ENCODE measurements around the gene TNFRSF18.

Gene TNFRSF18

GRCh38 chr1:1211541-1212441 lies 5.4 kb upstream of the TNFRSF18 start:
- DNase-seq (ENCODE audit: low read depth): no peak

DNA sequence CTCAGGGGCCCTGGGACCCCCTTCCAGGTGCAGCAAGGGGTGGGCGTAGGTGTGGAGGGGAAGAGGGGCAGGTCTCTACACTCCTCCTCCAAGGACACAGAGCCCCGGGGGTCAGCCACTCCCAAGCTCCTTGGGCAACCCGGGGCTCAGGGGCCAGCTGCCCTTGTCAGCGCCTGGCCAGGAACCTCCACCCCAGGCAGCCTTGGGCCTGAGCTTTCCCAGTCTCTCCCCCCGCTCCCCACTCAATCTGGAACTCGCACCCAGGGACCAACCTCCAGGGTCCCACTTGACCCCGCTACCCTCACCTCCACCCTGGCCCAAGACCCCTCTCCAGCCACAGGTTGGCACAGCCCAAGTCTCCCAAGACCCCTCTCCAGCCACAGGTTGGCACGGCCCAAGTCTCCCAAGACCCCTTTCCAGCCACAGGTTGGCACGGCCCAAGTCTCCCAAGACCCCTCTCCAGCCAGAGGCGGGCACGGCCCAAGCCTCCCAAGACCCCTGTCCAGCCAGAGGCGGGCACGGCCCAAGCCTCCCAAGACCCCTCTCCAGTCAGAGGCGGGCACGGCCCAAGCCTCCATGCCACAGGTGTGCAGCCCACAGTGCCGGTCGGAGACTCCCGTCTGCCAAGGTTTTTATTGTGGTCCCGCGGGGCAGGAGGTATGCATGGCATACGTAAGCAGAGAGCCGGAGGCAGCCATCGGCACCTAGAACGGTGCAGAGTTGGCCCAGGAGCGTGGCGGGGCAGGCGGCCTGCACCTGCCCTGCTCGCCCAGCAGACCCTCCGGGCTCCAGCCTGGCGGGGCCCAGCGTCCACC lies 4.5 kb upstream of the TNFRSF18 start:
- DNase-seq (ENCODE audit: low read depth): no peak

- no peak for DNase-seq (ENCODE audit: low read depth)
These were observed 2.5 kb upstream of the TNFRSF18 start for GRCh38 chr1:1208713-1209433.

- no peak for DNase-seq (ENCODE audit: low read depth)
These were observed 1.1 kb upstream of the TNFRSF18 start for GRCh38 chr1:1207571-1207892.

GRCh38 chr1:1206966-1207531 lies 657 bp upstream of the TNFRSF18 start:
- DNase-seq (ENCODE audit: low read depth): no peak

- no peak for DNase-seq (ENCODE audit: low read depth)
These were observed 520 bp downstream of the TNFRSF18 start for GRCh38 chr1:1205769-1206375.

GRCh38 chr1:1204998-1205768 lies 1.2 kb downstream of the TNFRSF18 start:
- no peak for DNase-seq (ENCODE audit: low read depth)

DNA sequence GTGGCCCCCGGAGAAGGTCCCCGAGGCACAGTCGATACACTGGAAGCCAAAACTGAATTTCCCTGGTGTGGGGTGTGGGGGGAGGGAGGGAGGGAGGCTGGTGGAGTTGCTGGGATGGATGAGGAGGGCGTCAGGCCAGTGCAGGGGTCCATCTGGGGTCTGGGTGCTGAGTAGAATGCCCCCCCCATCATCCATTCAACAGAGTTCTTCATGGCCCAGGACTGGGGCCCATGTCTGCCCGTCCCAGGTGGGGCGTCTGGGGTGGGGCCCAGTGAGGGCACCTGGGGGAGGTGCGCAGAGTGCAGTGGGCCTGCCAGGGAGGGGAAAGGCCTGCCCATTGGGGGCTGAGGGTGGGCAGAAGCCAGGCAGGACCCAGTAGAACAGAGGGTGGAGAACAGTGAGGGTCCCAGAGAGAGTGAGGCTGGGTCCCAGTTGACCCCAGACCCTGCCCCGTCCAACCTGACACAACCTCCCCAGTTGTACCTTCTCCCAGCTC lies 1.9 kb downstream of the TNFRSF18 start:
- no peak for DNase-seq (ENCODE audit: low read depth)

DNA sequence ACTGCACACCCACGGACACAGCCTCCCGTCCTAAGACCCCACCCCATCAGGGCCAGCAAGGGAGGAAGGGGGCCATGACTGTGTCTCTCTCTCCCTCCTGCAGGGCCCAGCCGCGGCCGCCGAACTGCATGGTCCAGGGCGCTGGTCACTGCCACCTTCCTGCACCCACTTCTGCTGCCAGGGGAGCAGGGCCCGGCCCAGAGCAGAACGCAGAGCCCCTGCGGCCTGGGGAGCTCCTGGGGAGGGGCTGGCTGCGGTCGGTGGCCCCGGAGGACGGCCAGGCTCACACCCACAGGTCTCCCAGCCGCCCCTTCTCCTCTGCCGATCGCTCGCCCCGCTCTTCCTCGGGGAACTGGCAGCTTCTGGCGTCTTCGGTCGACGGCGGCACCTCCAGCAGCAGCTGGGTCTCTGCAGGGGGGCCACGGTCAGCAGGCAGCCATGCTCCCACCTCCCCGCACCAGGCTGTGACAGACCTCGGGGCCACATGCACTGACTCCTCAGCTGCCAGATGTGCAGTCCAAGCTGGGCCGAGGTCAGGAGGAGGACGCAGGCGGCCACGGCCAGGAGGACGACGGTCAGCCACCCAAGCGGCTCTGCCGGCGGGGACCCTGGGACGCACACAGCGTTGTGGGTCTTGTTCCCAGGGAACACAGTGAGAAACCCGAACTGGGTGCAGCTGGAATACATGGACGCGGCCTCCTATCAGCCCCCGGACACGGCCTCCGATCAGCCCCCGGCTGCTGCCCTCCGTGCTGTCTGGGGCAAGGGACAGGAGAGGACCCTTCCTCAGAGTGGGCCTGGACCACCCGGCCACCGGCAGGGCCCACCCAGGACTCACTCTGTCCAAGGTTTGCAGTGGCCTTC lies 2.6 kb downstream of the TNFRSF18 start:
- DNase-seq (ENCODE audit: low read depth): no peak

GRCh38 chr1:1202831-1203560 lies 3.4 kb downstream of the TNFRSF18 start:
- no peak for DNase-seq (ENCODE audit: low read depth)

DNA sequence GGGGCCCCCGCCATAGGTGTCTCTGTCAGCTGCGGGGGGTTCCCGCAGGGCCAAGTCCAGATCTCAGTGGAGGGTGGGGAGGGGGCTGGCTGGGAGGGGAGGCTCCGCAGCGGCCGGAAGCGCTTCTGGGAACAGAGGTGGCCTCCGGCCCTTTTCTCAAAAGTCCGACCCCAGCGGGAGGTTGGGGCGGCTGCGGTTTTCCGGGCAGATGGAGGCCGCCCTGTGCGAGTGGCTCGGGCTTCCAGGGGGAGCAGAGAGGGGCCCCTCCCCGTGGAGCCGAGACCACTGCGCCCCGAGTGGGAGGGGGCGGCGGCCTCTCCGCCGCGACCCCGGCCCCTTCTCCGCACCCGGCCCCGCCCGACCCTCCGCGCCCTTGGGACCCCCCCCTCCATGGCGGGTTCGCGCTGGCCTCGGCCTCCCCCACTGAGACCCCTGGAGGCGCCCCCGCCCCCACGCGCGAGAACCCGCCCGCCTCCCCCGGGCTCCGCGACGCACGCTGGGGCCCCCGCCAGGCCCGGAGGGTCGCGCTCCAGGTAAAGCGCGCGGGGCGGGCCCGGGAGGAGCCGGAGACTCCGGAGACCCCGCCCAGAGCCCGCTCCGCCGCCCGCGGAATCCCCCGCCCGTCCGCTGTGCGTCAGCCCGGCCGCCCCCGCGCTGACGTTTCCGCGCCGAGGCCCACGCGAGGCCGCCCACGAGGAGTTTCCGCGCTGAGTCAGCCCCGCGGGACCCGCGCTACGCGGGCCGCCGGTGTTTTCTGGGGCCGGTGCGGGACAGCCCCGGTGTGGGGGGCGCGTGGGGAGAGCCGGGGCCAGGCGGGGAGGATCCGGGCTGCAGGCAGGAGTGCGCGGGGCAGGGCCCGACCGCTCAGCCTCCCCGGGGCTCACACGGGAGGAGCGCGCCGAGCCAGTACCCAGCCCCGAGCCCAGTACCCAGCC lies 5.2 kb downstream of the TNFRSF18 start:
- DNase-seq (ENCODE audit: low read depth): peak; percentile 79

DNA sequence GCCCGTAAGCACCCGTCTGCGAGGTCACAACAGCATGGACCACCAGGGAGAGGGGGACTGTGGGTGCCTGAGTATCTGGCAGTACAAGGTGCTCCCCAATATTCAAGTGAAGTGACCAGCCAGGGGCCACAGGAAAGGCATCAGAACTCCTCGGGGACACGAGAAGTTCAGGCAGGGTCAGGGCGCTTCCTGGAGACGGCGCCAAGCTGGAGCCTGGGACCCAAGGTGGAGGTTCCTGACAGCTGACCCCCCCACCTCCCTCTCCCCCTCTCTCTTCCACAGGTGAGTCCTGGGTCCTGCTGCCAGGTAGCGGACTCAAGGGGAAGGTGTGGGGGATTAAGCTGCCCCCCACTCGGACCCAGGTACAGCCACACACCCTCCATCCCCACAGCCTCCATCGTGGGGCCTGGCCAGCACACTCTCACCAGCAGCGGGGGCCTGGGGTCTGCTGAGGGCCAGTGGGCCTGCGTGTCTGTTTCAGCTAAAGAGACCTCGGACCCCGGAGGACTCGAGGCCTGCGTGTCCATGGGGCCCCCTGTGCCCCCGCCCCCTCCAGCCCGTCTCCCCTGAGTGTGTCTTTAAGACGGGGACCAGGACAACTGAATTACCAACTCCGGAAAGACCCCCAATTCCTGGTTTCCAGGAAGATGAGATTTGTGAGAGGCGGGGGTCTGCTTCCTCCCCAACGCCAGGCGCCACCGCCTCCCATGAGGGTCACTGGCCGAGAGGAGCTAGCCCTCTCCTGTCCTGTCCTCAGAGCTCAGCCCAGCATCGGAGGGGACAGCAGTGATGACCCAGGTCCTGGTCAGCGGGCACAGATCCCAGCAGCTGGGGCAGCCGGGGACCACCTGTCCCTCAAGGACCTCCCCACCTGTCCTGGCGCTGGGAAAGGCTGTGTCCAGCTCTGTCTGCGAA lies 6.2 kb downstream of the TNFRSF18 start:
- no peak for DNase-seq (ENCODE audit: low read depth)

DNA sequence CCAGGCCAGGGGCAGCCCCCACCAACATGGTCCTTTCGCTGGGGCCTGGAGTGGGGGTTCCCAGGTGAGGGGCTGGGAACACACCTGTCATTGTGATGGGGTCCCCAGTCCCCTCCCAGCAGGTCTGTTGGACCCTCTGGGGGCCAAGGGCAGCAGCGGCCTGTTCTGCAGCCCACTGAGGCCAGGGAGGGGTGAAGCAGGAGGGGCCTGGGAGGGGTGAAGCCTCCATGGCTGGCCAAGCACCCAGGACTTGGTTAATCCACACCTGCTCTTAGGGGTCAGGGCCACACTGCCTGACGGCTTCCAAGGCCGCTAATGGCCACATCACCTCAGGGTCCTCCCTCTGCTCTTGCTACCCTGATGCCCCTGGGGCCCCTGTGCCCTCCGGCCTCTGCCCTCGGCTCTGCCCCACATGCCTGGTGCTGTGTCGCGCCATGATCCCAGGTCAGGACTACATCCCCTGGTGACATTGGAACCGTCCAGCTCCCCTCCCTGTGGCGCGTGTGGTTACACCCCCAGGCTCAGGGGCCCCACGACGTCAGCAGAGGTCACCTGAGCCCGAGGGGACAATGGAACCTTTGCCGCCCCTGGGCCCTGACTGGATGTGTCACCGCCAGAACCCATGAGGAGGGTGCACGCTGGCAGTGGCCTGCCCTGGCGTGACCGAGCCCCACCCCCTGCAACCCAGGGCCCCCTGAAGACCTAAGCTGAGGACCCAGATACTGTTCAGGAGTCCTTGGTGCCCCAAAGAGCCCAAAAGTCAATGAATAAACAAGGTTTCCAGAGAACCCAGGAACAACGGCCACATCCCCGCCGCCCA lies 7.0 kb downstream of the TNFRSF18 start:
- DNase-seq (ENCODE audit: low read depth): no peak

GRCh38 chr1:1198423-1199140 lies 7.8 kb downstream of the TNFRSF18 start:
- DNase-seq (ENCODE audit: low read depth): no peak

All from activated T-cell treated with anti-CD3 and anti-CD28 coated beads for 1 hour (primary cell).